NCI-H2029 (cell line): ENCODE measurements around the gene ABCA6.

Source experiments
- DNase-seq: peaks from one replicate; lab custom pipeline; 2025; lab: John Stamatoyannopoulos, UW

The ABCA6 gene

DNA sequence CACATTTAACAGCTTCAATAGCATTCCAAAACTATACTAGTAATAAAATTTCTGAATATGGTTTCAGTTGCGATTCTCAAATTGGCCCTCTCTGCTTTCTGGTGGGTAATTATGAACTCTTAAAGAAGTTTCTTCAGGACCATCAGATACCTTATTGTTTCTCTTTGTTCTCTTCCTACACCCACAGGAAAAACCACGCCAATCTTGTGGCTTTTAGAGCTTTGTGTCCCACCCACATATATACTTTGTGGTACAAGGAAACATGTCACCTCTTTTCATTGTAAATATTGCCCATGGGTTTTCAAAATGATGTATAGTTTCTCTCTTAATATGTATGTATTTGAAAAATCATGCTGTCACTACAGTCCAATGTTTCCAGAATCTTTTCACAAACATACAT lies 93.1 kb downstream of the ABCA6 start:
- DNase-seq, result no peak

DNA sequence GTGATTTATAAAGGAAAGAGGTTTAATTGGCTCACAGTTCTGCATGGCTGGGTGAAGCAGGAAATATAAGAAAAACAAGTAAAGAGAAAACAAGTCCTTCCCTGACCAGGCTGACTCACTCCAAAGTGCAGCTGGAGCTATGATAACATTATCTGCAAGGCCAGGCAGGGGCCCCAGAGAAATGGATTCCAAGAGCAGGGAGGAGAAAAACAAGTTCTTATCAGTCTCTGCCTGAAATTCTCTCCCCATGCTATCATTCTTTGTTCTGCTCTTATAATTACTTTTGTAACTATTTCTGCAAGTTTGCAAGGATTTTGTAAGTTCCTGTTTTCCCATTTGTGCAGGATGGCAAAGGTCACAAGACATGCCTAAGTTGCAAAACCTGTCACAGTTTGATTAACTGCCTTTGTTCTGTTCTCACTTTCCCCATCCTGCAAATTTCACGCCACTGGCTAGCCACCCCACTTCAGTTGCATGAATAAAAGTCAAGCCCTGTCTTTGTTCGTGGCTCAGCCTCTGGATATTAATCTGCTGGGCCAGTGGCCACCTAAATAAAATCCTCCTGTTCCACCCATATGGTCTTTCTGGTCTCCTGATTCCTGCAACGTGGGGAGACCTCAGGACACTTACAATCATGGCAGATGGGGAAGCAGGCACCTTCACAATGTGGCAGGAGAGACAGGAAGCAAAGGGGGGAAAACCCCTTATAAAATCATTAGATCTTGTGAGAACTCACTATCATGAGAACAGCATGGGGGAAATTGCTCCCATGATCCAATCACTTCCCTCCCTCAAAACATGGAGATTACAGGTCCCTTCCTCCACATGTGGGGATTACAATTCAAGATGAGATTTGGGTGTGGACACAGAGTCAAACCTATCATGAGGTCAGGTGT lies 94.1 kb downstream of the ABCA6 start:
- DNase-seq, result no peak

- no peak for DNase-seq
Observed at GRCh38 chr17:69046121-69046807, 95.4 kb downstream of the ABCA6 start.

GRCh38 chr17:69045646-69046045 lies 96.0 kb downstream of the ABCA6 start:
- no peak for DNase-seq

GRCh38 chr17:69044371-69044770 lies 97.3 kb downstream of the ABCA6 start:
- no peak for DNase-seq

DNA sequence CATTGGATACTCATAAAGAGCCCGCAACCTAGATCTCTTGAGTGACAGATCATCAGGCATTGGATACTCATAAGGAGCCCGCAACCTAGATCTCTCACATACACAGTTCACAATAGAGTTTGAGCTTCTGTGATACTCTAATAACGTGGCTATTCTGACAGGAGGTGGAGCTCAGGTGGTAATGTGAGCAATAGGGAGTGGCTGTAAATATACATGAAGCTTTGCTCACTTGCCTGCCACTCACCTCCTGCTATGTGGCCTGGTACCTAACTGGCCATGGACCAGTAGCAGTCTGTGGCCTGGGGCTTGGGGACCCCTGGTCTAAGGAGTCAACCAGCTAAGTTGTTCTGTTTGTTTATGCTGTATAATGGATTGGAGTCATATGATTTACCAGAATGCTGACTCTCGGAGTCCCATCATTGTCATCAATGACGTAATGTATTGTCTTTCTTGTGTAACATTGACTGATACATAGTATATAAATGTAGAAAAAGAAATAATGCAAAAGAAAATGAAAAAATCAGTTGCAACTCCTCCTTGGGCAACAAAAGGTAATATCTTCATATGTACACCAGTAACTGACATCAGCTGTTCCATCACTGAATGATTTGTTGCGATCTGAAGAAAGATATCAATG lies 98.5 kb downstream of the ABCA6 start:
- DNase-seq, result no peak

GRCh38 chr17:69042308-69042707 lies 99.4 kb downstream of the ABCA6 start:
- DNase-seq, result no peak

- DNase-seq, result no peak
Observed at GRCh38 chr17:69031839-69032238, 109.9 kb downstream of the ABCA6 start.

GRCh38 chr17:69030169-69030568 lies 111.5 kb downstream of the ABCA6 start:
- DNase-seq, result no peak
